Stimulated activated naive CD8-positive, alpha-beta T cell treated with anti-CD3 and anti-CD28 coated beads, Interleukin-15, amount 100 ng/mL, for 72 hours (primary cell): ENCODE measurements around the gene SRBD1.
A peak's percentile ranks its signal among the peaks of the same experiment; 100 is the strongest.

Experiments used
- ATAC-seq: fragments of 150-1000 bp; cut with Tn5 transposase; 2 replicates; pipeline ENCODE4 v1.10.0; 2021; ENCODE audit warnings: mild to moderate bottlenecking, moderate library complexity
- DNase-seq, 2 donors: peaks; one replicate each; pipeline ENCODE4 v3.0.0; 2021 to 2022
- H3K27ac Mint-ChIP-seq, 2 donors: one replicate each; pipeline ENCODE4 v1.8.0; 2022; ENCODE audit warnings: mild to moderate bottlenecking in 2 of 2, mixed read lengths in 2 of 2, moderate library complexity in 2 of 2
- H3K27me3 Mint-ChIP-seq: one replicate; pipeline ENCODE4 v1.8.0; 2022; ENCODE audit warnings: mixed read lengths
- H3K4me1 Mint-ChIP-seq: one replicate; pipeline ENCODE4 v1.8.0; 2022; ENCODE audit warnings: mild to moderate bottlenecking, mixed read lengths
- H3K4me3 Mint-ChIP-seq, 2 donors: one replicate each; pipeline ENCODE4 v1.8.0; 2022; ENCODE audit warnings: mild to moderate bottlenecking in 2 of 2, mixed read lengths in 2 of 2, moderate library complexity in 1 of 2
- H3K9me3 Mint-ChIP-seq, 2 donors: one replicate each; pipeline ENCODE4 v1.8.0; 2022; ENCODE audit warnings: mixed read lengths in 2 of 2

The SRBD1 gene

GRCh38 chr2:45586600-45586999 lies 24.5 kb downstream of the SRBD1 start:
- Mint-ChIP-seq H3K27ac (no peak overlapping the region), H3K4me3 (no peak overlapping the region), H3K9me3 (no peaks in the 10 kb centered on the region), H3K27me3 (no peaks in the 10 kb centered on the region), H3K4me1 (peaks cover 23% of the 10 kb centered on the region)
- ATAC-seq (no peak), DNase-seq (no peak)

- H3K27me3 Mint-ChIP-seq = no peaks in the 10 kb centered on the region
- H3K4me3 Mint-ChIP-seq = no peak overlapping the region
- H3K27ac Mint-ChIP-seq = no peak overlapping the region
- peaks cover 18% of the 10 kb centered on the region for H3K4me1 Mint-ChIP-seq
- DNase-seq (no peak), ATAC-seq (peak; percentile 69)
- H3K9me3 Mint-ChIP-seq = no peaks in the 10 kb centered on the region
These were observed 25.7 kb downstream of the SRBD1 start for GRCh38 chr2:45585267-45585861.

- ATAC-seq (no peak), DNase-seq (no peak)
- H3K4me1 Mint-ChIP-seq = peaks cover 14% of the 10 kb centered on the region
- no peaks in the 10 kb centered on the region for H3K9me3 Mint-ChIP-seq
- no peak overlapping the region for H3K4me3 Mint-ChIP-seq
- H3K27me3 Mint-ChIP-seq = no peaks in the 10 kb centered on the region
- H3K27ac Mint-ChIP-seq = no peak overlapping the region
These were observed 27.1 kb downstream of the SRBD1 start for GRCh38 chr2:45583977-45584376.

GRCh38 chr2:45582522-45582921 lies 28.5 kb downstream of the SRBD1 start:
- Mint-ChIP-seq H3K4me3 (no peak overlapping the region), H3K4me1 (no peaks in the 10 kb centered on the region), H3K27me3 (no peaks in the 10 kb centered on the region), H3K27ac (no peak overlapping the region), H3K9me3 (no peaks in the 10 kb centered on the region)
- ATAC-seq = no peak
- DNase-seq = no peak

GRCh38 chr2:45578056-45578843 lies 32.8 kb downstream of the SRBD1 start:
- H3K4me1 Mint-ChIP-seq = no peaks in the 10 kb centered on the region
- no peak for DNase-seq
- H3K9me3 Mint-ChIP-seq = no peaks in the 10 kb centered on the region
- H3K27ac Mint-ChIP-seq = no peak overlapping the region
- H3K4me3 Mint-ChIP-seq = no peak overlapping the region
- H3K27me3 Mint-ChIP-seq = no peaks in the 10 kb centered on the region
- peak; percentile 84 for ATAC-seq

- H3K27ac Mint-ChIP-seq = no peak overlapping the region
- H3K4me3 Mint-ChIP-seq = no peak overlapping the region
- DNase-seq = no peak
- H3K27me3 Mint-ChIP-seq = no peaks in the 10 kb centered on the region
- no peaks in the 10 kb centered on the region for H3K4me1 Mint-ChIP-seq
- ATAC-seq = no peak
- no peaks in the 10 kb centered on the region for H3K9me3 Mint-ChIP-seq
These were observed 33.6 kb downstream of the SRBD1 start for GRCh38 chr2:45577441-45577840.

- H3K4me1 Mint-ChIP-seq = no peaks in the 10 kb centered on the region
These were observed 35.2 kb downstream of the SRBD1 start for GRCh38 chr2:45575881-45576280.

GRCh38 chr2:45572979-45573378 lies 38.1 kb downstream of the SRBD1 start:
- DNase-seq = no peak
- H3K9me3 Mint-ChIP-seq = peaks cover 0 to 7% of the 10 kb centered on the region in 2 donors

More at GRCh38 chr2:45575881-45576280, 35.2 kb downstream of the SRBD1 start:
- ATAC-seq (no peak), DNase-seq (no peak)
- Mint-ChIP-seq H3K4me3 (no peak overlapping the region), H3K27ac (no peak overlapping the region), H3K9me3 (peaks cover 0 to 7% of the 10 kb centered on the region in 2 donors), H3K27me3 (no peaks in the 10 kb centered on the region)

GRCh38 chr2:45571940-45572339 lies 39.1 kb downstream of the SRBD1 start:
- H3K27me3 Mint-ChIP-seq = no peaks in the 10 kb centered on the region
- H3K4me1 Mint-ChIP-seq = peaks cover 15% of the 10 kb centered on the region
- no peak for ATAC-seq
- H3K9me3 Mint-ChIP-seq = peaks cover 0 to 7% of the 10 kb centered on the region in 2 donors
- no peak for DNase-seq
- H3K4me3 Mint-ChIP-seq = no peak overlapping the region
- no peak overlapping the region for H3K27ac Mint-ChIP-seq

More at GRCh38 chr2:45572979-45573378, 38.1 kb downstream of the SRBD1 start:
- peaks cover 6% of the 10 kb centered on the region for H3K4me1 Mint-ChIP-seq
- no peak overlapping the region for H3K4me3 Mint-ChIP-seq
- ATAC-seq = no peak
- no peak overlapping the region for H3K27ac Mint-ChIP-seq
- H3K27me3 Mint-ChIP-seq = no peaks in the 10 kb centered on the region

GRCh38 chr2:45570671-45571334 lies 40.3 kb downstream of the SRBD1 start:
- no peak overlapping the region for H3K4me3 Mint-ChIP-seq
- peaks cover 15% of the 10 kb centered on the region for H3K4me1 Mint-ChIP-seq
- H3K27ac Mint-ChIP-seq = no peak overlapping the region
- H3K9me3 Mint-ChIP-seq = peaks cover 0 to 7% of the 10 kb centered on the region in 2 donors
- ATAC-seq (no peak), DNase-seq (no peak)
- H3K27me3 Mint-ChIP-seq = no peaks in the 10 kb centered on the region

GRCh38 chr2:45568935-45569334 lies 42.1 kb downstream of the SRBD1 start:
- Mint-ChIP-seq H3K4me3 (no peak overlapping the region), H3K27ac (no peak overlapping the region), H3K27me3 (no peaks in the 10 kb centered on the region), H3K9me3 (peaks cover 0 to 7% of the 10 kb centered on the region in 2 donors), H3K4me1 (peaks cover 15% of the 10 kb centered on the region)
- DNase-seq (no peak), ATAC-seq (no peak)

- Mint-ChIP-seq H3K9me3 (peaks cover 0 to 7% of the 10 kb centered on the region in 2 donors), H3K27me3 (no peaks in the 10 kb centered on the region), H3K27ac (peak overlapping the region; percentile 89 to 98), H3K4me1 (peaks cover 21% of the 10 kb centered on the region), H3K4me3 (peak overlapping the region; percentile 69 to 87)
- ATAC-seq (peak; percentile 100), DNase-seq (no peak)
These were observed 42.9 kb downstream of the SRBD1 start for GRCh38 chr2:45567974-45568789.

GRCh38 chr2:45567288-45567963 lies 43.6 kb downstream of the SRBD1 start:
- H3K27ac Mint-ChIP-seq = peak overlapping the region; percentile 89 to 98
- DNase-seq (no peak), ATAC-seq (no peak)
- peak overlapping the region; percentile 69 to 87 for H3K4me3 Mint-ChIP-seq
- H3K4me1 Mint-ChIP-seq = peaks cover 22% of the 10 kb centered on the region
- no peaks in the 10 kb centered on the region for H3K27me3 Mint-ChIP-seq
- H3K9me3 Mint-ChIP-seq = peaks cover 0 to 7% of the 10 kb centered on the region in 2 donors

- no peak overlapping the region for H3K4me3 Mint-ChIP-seq
- H3K27me3 Mint-ChIP-seq = no peaks in the 10 kb centered on the region
- ATAC-seq (no peak), DNase-seq (no peak)
- H3K27ac Mint-ChIP-seq = peak overlapping the region in 1 of 2 donors; percentile 34
- H3K4me1 Mint-ChIP-seq = peaks cover 26% of the 10 kb centered on the region
- no peaks in the 10 kb centered on the region for H3K9me3 Mint-ChIP-seq
These were observed 51.6 kb downstream of the SRBD1 start for GRCh38 chr2:45559436-45559835.

- H3K9me3 Mint-ChIP-seq = no peaks in the 10 kb centered on the region
- DNase-seq = no peak
- ATAC-seq = peak; percentile 93
- H3K27ac Mint-ChIP-seq = peak overlapping the region; percentile 20 to 43
- H3K4me3 Mint-ChIP-seq = peak overlapping the region; percentile 9 to 51
- peaks cover 32% of the 10 kb centered on the region for H3K4me1 Mint-ChIP-seq
- H3K27me3 Mint-ChIP-seq = no peaks in the 10 kb centered on the region
These were observed 56.3 kb downstream of the SRBD1 start for GRCh38 chr2:45554742-45555140.
